ENCODE results near the gene PTGS2. TPM values are rescaled to one million over a fixed set of nuclear protein-coding genes. Genes with fewer than 3 reads are reported as not detected.

PTGS2 gene
- total and polyA plus RNA-seq, 10 donors: 0.20 to 8.3 (median 3.2) TPM

DNA sequence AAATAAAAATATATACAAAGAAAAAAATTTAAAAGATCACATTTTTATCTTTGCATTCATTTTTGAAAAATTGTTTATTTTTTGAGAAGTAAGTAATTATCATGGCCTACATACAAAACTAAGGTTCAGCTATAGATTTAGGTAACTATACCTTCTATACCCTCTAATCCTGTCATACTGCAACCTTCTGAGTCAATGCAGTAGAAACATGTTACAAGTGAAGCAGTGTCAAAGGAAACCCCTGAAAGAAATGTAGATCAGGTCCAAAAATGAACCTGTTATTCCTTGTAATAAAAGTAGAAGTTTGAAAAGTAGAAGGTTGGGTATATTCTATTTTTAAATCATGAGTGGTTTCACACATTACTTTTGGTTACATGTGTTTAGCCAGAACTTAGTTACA lies 51.3 kb downstream of the PTGS2 start:
- intact Hi-C loops (cut with DNase I; ENCODE audit: low total_unique reads): no loop called here
- DNase-seq: no peak
- Histone ChIP-seq H3K4me3 (no peak overlapping the region), H3K27me3 (replicated peaks in 1 of 7) (peaks cover 0 to 4% (median 0%) of the 10 kb centered on the region in 7 donors), H3K9me3 (no peaks in the 10 kb centered on the region), H3K27ac (no peak overlapping the region), H3K4me1 (no peaks in the 10 kb centered on the region), H3K36me3 (no peaks in the 10 kb centered on the region)
- TF ChIP-seq, protein P1, sequence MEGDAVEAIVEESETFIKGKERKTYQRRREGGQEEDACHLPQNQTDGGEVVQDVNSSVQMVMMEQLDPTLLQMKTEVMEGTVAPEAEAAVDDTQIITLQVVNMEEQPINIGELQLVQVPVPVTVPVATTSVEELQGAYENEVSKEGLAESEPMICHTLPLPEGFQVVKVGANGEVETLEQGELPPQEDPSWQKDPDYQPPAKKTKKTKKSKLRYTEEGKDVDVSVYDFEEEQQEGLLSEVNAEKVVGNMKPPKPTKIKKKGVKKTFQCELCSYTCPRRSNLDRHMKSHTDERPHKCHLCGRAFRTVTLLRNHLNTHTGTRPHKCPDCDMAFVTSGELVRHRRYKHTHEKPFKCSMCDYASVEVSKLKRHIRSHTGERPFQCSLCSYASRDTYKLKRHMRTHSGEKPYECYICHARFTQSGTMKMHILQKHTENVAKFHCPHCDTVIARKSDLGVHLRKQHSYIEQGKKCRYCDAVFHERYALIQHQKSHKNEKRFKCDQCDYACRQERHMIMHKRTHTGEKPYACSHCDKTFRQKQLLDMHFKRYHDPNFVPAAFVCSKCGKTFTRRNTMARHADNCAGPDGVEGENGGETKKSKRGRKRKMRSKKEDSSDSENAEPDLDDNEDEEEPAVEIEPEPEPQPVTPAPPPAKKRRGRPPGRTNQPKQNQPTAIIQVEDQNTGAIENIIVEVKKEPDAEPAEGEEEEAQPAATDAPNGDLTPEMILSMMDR (IDR thresholded peaks at IDR 0.05 in 8 of 11, conservative IDR thresholded peaks at IDR 0.05 in 3 of 11): no peak
- no peak for TF ChIP-seq POLR2AphosphoS5 (IDR thresholded peaks at IDR 0.05)
- TF ChIP-seq POLR2A (IDR thresholded peaks at IDR 0.05): no peak

DNA sequence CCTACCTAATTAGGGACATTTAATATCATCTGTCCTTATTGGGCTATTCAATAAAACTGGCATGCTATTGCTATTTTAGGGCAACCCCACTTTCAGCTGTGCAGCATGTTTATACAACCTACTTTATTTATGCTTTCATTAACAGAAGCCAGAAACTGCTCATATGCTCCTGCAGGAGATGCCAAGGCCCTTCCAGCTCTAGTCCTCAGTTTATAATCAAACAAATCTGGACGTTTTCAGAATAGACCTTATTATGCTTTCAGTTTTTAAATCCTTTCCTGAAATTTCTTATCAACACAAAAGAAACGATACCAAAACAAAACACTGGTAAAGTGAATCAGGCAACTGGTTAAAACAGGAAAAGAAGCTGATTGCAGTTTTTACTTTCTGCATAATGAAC lies 53.2 kb downstream of the PTGS2 start:
- Histone ChIP-seq H3K36me3 (no peaks in the 10 kb centered on the region), H3K4me1 (peaks cover 0 to 7% (median 0%) of the 10 kb centered on the region in 6 donors), H3K9me3 (no peaks in the 10 kb centered on the region), H3K27ac (no peak overlapping the region), H3K4me3 (no peak overlapping the region), H3K27me3 (replicated peaks in 1 of 7) (peaks cover 0 to 4% (median 0%) of the 10 kb centered on the region in 7 donors)
- DNase-seq: no peak
- intact Hi-C loops (cut with DNase I; ENCODE audit: low total_unique reads): no loop called here
- TF ChIP-seq, protein P1 (IDR thresholded peaks at IDR 0.05 in 8 of 11, conservative IDR thresholded peaks at IDR 0.05 in 3 of 11): no peak
- TF ChIP-seq POLR2A (IDR thresholded peaks at IDR 0.05) (no peak), POLR2AphosphoS5 (IDR thresholded peaks at IDR 0.05) (no peak)
- WGBS, 5 donors: 18 to 27% (median 23%) methylated on average over 2 of the region's 2 CpGs

DNA sequence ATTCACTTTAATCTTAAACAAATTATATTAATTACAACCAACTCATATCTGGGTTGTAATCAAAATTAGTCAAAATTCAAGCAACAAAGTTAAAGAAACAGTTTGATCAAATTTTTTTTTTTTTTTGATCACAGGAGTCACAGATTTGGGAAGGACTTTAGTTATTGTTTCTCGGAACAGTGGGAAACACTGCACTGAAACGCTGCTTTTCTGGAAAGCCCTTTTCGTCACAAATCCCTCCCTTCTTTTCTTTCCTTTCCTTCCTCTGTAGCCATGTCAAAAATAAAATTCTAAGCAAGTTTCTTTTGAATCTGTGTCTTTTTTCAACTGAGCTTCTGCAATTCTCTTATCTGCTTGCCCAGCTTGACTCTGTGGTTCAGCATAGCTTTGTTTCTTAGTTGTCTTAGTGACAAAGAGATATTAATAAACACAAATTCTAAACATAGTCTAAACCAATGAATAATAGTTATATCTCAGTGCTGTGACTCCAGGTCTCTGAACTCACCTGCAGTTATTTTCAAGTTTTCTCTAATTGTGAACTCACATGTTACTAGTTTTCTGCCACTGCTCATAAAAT lies 53.8 kb downstream of the PTGS2 start:
- DNase-seq: no peak
- H3K27me3 ChIP-seq (replicated peaks in 1 of 7): peaks cover 0 to 4% (median 0%) of the 10 kb centered on the region in 7 donors
- no peaks in the 10 kb centered on the region for H3K9me3 ChIP-seq
- 27 to 36% (median 34%) methylated on average over 3 of the region's 3 CpGs for WGBS, 5 donors
- intact Hi-C loops (cut with DNase I; ENCODE audit: low total_unique reads): no loop called here
- H3K27ac ChIP-seq: no peak overlapping the region
- TF ChIP-seq, protein P1 (IDR thresholded peaks at IDR 0.05 in 8 of 11, conservative IDR thresholded peaks at IDR 0.05 in 3 of 11): no peak
- TF ChIP-seq POLR2A (IDR thresholded peaks at IDR 0.05) (no peak), POLR2AphosphoS5 (IDR thresholded peaks at IDR 0.05) (no peak)
- peaks cover 0 to 7% (median 0%) of the 10 kb centered on the region in 6 donors for H3K4me1 ChIP-seq
- no peaks in the 10 kb centered on the region for H3K36me3 ChIP-seq
- no peak overlapping the region for H3K4me3 ChIP-seq

DNA sequence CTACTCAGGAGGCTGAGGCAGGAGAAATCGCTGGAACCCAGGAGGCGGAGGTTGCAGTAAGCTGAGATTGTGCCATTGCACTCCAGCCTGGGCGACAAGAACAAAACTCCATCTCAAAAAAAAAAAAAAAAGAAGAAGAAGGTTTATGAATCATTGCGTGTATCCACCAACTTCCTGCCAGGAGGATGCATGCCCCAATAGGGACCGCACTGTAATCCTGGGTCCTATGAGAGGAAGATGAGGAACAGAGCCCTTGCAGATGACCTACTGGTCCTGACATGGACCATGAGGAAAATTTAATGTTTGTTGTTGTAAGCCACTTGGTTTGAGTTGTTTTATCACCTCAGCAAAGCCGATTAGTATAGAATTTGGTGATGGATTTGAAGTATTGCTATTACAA lies 56.7 kb downstream of the PTGS2 start:
- DNase-seq: no peak
- H3K4me1 ChIP-seq: peaks cover 0 to 20% (median 6%) of the 10 kb centered on the region in 6 donors

More for the DNA sequence above, 56.7 kb downstream of the PTGS2 start:
- Histone ChIP-seq H3K27me3 (replicated peaks in 1 of 7) (peaks cover 0 to 4% (median 0%) of the 10 kb centered on the region in 7 donors), H3K27ac (peak overlapping the region in 2 of 8 donors; percentile 41 to 69), H3K36me3 (no peaks in the 10 kb centered on the region), H3K9me3 (no peaks in the 10 kb centered on the region), H3K4me3 (no peak overlapping the region)
- 71 to 82% (median 77%) methylated on average over 6 of the region's 6 CpGs for WGBS, 5 donors
- TF ChIP-seq POLR2A (IDR thresholded peaks at IDR 0.05) (no peak), POLR2AphosphoS5 (IDR thresholded peaks at IDR 0.05) (no peak)
- TF ChIP-seq, protein P1 (IDR thresholded peaks at IDR 0.05 in 8 of 11, conservative IDR thresholded peaks at IDR 0.05 in 3 of 11): no peak
- intact Hi-C loops (cut with DNase I; ENCODE audit: low total_unique reads): no loop called here

Other genes with a start within 250 kb of the PTGS2 start
- not detected for gene PDC, start 219.3 kb downstream of the PTGS2 start, total RNA-seq
- not detected for gene PDC, start 219.3 kb downstream of the PTGS2 start, polyA plus RNA-seq
- 10 to 100 TPM in 1 of 7 donors, 1 to 10 TPM in 6; 4.6 to 11.6 (median 7.8) TPM for gene PLA2G4A, start 148.5 kb upstream of the PTGS2 start, total RNA-seq
- 1 to 10 TPM; 1.2 to 2.7 (median 1.4) TPM for gene PLA2G4A, start 148.5 kb upstream of the PTGS2 start, polyA plus RNA-seq

All from spleen (tissue), 11 donors.